DND-41 (cell line): ENCODE results near the gene ZNF695.

Experiments used
- ATAC-seq: fragments of 200-7000 bp; cut with Tn5 transposase; 3 replicates; pipeline ENCODE4 v1.9.1; 2021; ENCODE audit warnings: low read depth; ENCODE audit not compliant: insufficient read depth
- DNase-seq: peaks from one replicate; pipeline ENCODE4 v3.0.0-alpha.2; 2020
- H2AFZ ChIP-seq: 2 replicates; pipeline ENCODE4 v1.6.0; 2012; ENCODE audit warnings: low read depth, low read length
- H3K27ac ChIP-seq: 2 replicates; pipeline ENCODE4 v1.5.1; 2012; ENCODE audit warnings: low read length, inconsistent platforms
- H3K27me3 ChIP-seq: fragments of 200-600 bp; sonication (generic); 2 replicates; pipeline ENCODE4 v1.6.0; 2012; ENCODE audit warnings: low read length, mild to moderate bottlenecking, inconsistent platforms; ENCODE audit not compliant: insufficient read depth, poor library complexity
- H3K36me3 ChIP-seq: 2 replicates; pipeline ENCODE4 v1.5.1; 2012; ENCODE audit warnings: low read length, inconsistent platforms; ENCODE audit not compliant: insufficient read depth
- H3K4me1 ChIP-seq: 2 replicates; pipeline ENCODE4 v1.5.1; 2012; ENCODE audit warnings: mild to moderate bottlenecking, low read length; ENCODE audit not compliant: insufficient read depth
- H3K4me2 ChIP-seq: 2 replicates; pipeline ENCODE4 v1.6.0; 2012; ENCODE audit warnings: mild to moderate bottlenecking, moderate library complexity, low read length, inconsistent platforms; ENCODE audit not compliant: insufficient read depth
- H3K4me3 ChIP-seq, 2 experiments: fragments of 200-600 bp in 1 of 2; shearing (Covaris generic) in 1 of 2; 2 replicates each; pipeline ENCODE4 v1.5.1; 2012 to 2016; ENCODE audit warnings: inconsistent platforms in 2 of 2, low read length in 2 of 2, mild to moderate bottlenecking in 2 of 2, low read depth in 1 of 2, moderate library complexity in 1 of 2
- H3K79me2 ChIP-seq: 2 replicates; pipeline ENCODE4 v1.6.0; 2012; ENCODE audit warnings: low read length, inconsistent platforms; ENCODE audit not compliant: insufficient read depth
- H3K9ac ChIP-seq: 2 replicates; pipeline ENCODE4 v1.6.0; 2012; ENCODE audit warnings: low read depth, mild to moderate bottlenecking, inconsistent platforms, low read length, moderate library complexity
- H3K9me3 ChIP-seq: 2 replicates; pipeline ENCODE4 v1.5.1; 2012; ENCODE audit warnings: low read length, moderate library complexity, mild to moderate bottlenecking, inconsistent platforms; ENCODE audit not compliant: insufficient read depth, severe bottlenecking
- H4K20me1 ChIP-seq: 2 replicates; pipeline ENCODE4 v1.6.0; 2012; ENCODE audit warnings: low read length; ENCODE audit not compliant: insufficient read depth
- EZH2 ChIP-seq: IDR thresholded peaks from 3 replicates; pipeline ENCODE4 v1.6.1; 2012; ENCODE audit warnings: borderline replicate concordance, low read depth, mild to moderate bottlenecking, moderate library complexity, low read length, inconsistent platforms; ENCODE audit not compliant: severe bottlenecking
- TF ChIP-seq, protein P1 (sequence below): IDR thresholded peaks from 2 replicates; pipeline ENCODE4 v1.5.1; 2012; ENCODE audit warnings: borderline replicate concordance, low read length, moderate library complexity, mild to moderate bottlenecking; ENCODE audit not compliant: poor library complexity, severe bottlenecking; ENCODE audit errors: extremely low read depth

Gene ZNF695

DNA sequence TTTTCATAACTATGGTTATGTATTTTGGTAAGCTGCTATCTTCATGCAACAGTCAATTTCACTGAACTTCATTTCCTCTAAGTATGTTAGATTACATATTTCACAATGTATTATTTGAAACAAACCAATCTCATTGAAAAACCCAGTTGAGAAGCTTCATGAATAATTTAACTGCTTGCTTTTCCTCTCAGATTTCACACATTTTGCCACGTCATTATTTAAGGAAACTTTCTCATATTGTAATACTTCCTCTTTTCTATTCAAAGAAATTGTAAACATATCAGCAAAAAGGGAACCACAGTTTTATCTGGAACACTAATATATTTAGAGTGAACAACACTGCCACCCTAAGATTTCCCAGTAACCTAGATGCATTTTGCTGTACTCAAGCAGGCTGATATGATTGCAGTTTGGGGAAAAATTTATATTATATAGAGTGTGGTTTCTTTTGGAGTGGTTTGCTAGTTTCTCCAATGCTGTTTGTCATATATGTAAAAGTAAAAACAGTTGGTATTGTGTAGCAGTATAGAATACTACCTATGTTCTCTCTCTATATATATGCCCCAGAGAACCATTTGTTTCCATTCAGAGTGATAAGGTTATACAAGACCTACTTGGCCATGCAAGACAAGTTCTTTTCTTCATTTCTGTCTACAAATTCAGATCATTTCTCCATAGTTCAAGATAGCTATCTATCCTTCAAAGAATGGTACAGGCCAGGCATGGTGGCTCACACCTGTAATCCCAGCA lies 47.7 kb downstream of the ZNF695 start:
- no peak overlapping the region for H3K9ac ChIP-seq
- H4K20me1 ChIP-seq, result no peaks in the 10 kb centered on the region
- TF ChIP-seq, protein P1, sequence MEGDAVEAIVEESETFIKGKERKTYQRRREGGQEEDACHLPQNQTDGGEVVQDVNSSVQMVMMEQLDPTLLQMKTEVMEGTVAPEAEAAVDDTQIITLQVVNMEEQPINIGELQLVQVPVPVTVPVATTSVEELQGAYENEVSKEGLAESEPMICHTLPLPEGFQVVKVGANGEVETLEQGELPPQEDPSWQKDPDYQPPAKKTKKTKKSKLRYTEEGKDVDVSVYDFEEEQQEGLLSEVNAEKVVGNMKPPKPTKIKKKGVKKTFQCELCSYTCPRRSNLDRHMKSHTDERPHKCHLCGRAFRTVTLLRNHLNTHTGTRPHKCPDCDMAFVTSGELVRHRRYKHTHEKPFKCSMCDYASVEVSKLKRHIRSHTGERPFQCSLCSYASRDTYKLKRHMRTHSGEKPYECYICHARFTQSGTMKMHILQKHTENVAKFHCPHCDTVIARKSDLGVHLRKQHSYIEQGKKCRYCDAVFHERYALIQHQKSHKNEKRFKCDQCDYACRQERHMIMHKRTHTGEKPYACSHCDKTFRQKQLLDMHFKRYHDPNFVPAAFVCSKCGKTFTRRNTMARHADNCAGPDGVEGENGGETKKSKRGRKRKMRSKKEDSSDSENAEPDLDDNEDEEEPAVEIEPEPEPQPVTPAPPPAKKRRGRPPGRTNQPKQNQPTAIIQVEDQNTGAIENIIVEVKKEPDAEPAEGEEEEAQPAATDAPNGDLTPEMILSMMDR, result no peak
- no peak for TF ChIP-seq EZH2
- H3K4me2 ChIP-seq, result no peak overlapping the region
- H3K27ac ChIP-seq, result no peak overlapping the region
- ATAC-seq, result no peak
- peaks cover 46% of the 10 kb centered on the region for H3K36me3 ChIP-seq
- DNase-seq, result no peak
- H3K4me1 ChIP-seq, result no peaks in the 10 kb centered on the region
- no peaks in the 10 kb centered on the region for H3K79me2 ChIP-seq
- H3K27me3 ChIP-seq, result no peaks in the 10 kb centered on the region
- H3K9me3 ChIP-seq, result no peaks in the 10 kb centered on the region
- no peak overlapping the region for H2AFZ ChIP-seq
- H3K4me3 ChIP-seq, result no peak overlapping the region

DNA sequence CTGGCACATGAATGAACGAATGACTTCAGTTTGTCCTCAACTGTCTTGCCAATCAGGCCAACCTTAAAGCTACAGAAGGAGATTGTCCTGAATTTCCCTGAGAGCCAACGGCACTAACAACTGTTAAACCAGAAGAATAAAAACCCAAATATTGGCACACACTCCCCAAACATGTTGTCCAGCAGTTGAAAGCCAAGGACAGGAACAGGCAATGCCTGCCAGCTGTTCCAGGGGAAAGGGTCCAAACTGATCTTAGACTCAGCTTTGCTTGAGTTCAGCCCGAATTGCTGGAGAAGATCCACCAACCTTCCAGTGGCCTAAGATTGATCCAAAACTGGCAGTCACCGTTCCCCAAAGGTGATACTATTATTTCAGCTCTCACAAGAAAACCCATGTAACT lies 53.7 kb downstream of the ZNF695 start:
- no peak overlapping the region for H3K4me3 ChIP-seq
- H3K4me2 ChIP-seq, result no peak overlapping the region
- no peak overlapping the region for H2AFZ ChIP-seq
- TF ChIP-seq, protein P1, result no peak
- TF ChIP-seq EZH2, result no peak
- DNase-seq (no peak), ATAC-seq (no peak)
- H3K9ac ChIP-seq, result no peak overlapping the region
- H3K27ac ChIP-seq, result no peak overlapping the region
- H3K9me3 ChIP-seq, result no peaks in the 10 kb centered on the region
- H3K36me3 ChIP-seq, result peaks cover 23% of the 10 kb centered on the region
- no peaks in the 10 kb centered on the region for H3K79me2 ChIP-seq
- H3K27me3 ChIP-seq, result no peaks in the 10 kb centered on the region
- no peaks in the 10 kb centered on the region for H4K20me1 ChIP-seq
- H3K4me1 ChIP-seq, result no peaks in the 10 kb centered on the region

DNA sequence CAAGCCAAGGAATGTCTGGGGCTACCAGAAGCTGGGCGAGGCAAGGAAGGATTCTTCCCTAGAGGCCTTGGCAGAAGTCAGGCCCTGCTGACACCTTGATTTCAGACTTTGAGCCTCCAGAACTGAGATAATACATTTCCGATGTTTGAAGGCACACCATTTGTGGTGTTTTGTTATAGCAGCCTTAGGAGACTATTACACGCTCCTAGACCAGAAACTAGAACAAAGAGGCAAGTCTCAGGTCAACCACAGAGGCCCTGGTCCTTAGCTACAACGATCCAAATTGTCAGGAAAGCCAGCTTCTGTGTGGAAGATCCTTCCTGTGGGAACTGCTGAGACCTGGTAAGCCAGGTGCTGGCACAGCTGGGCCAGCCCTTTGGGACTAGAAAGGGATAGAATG lies 56.4 kb downstream of the ZNF695 start:
- Histone ChIP-seq H2AFZ (no peak overlapping the region), H3K9ac (no peak overlapping the region), H4K20me1 (no peaks in the 10 kb centered on the region), H3K4me1 (no peaks in the 10 kb centered on the region), H3K27me3 (no peaks in the 10 kb centered on the region), H3K27ac (no peak overlapping the region), H3K4me2 (no peak overlapping the region), H3K4me3 (no peak overlapping the region), H3K9me3 (no peaks in the 10 kb centered on the region), H3K79me2 (no peaks in the 10 kb centered on the region), H3K36me3 (peaks cover 19% of the 10 kb centered on the region)
- DNase-seq (no peak), ATAC-seq (no peak)
- TF ChIP-seq EZH2, result no peak
- TF ChIP-seq, protein P1, result no peak
